ENCODE data around the gene ZNF358. TPM values are rescaled to one million over a fixed set of nuclear protein-coding genes. Genes with fewer than 3 reads are reported as not detected.

The ZNF358 gene
- total and polyA plus RNA-seq, 12 donors, result 61.4 to 167 (median 76.5) TPM

GRCh38 chr19:7527516-7528191, 11.8 kb downstream of the ZNF358 start:
- ATAC-seq (peak in 7 of 8 donors; percentile 18 to 74 (median 38)), DNase-seq (no peak)
- Histone ChIP-seq H3K4me3 (no peak overlapping the region), H3K4me1 (peaks cover 7 to 28% (median 11%) of the 10 kb centered on the region in 9 donors), H3K27ac (peak overlapping the region in 1 of 10 donors; percentile 62), H3K9me3 (no peaks in the 10 kb centered on the region), H3K27me3 (no peaks in the 10 kb centered on the region), H3K36me3 (peaks cover 0 to 86% (median 6%) of the 10 kb centered on the region in 9 donors)
- intact Hi-C loops (cut with DNase I), result loop anchor here in 1 of 10 donors (10.0 kb wide), 1 partner anchor 133 kb away; no protein-coding TSS in a partner anchor
- 83 to 90% methylated on average over 25 of the region's 25 CpGs for WGBS, 2 donors
- TF ChIP-seq CTCF (IDR thresholded peaks at IDR 0.05), result no peak

- intact Hi-C loops (cut with DNase I), result loop anchor here in 1 of 10 donors (10.0 kb wide), 1 partner anchor 133 kb away; no protein-coding TSS in a partner anchor
- no peak for DNase-seq
- Histone ChIP-seq H3K36me3 (peaks cover 0 to 86% (median 6%) of the 10 kb centered on the region in 9 donors), H3K9me3 (no peaks in the 10 kb centered on the region), H3K4me1 (peaks cover 3 to 28% (median 8%) of the 10 kb centered on the region in 9 donors), H3K4me3 (no peak overlapping the region), H3K27ac (peak overlapping the region in 1 of 10 donors; percentile 62), H3K27me3 (no peaks in the 10 kb centered on the region)
- WGBS, 2 donors, result 93 to 94% methylated on average over 7 of the region's 7 CpGs
- no peak for ATAC-seq
- no peak for TF ChIP-seq CTCF (IDR thresholded peaks at IDR 0.05)
Measured at GRCh38 chr19:7528192-7528519, 12.3 kb downstream of the ZNF358 start.

DNA sequence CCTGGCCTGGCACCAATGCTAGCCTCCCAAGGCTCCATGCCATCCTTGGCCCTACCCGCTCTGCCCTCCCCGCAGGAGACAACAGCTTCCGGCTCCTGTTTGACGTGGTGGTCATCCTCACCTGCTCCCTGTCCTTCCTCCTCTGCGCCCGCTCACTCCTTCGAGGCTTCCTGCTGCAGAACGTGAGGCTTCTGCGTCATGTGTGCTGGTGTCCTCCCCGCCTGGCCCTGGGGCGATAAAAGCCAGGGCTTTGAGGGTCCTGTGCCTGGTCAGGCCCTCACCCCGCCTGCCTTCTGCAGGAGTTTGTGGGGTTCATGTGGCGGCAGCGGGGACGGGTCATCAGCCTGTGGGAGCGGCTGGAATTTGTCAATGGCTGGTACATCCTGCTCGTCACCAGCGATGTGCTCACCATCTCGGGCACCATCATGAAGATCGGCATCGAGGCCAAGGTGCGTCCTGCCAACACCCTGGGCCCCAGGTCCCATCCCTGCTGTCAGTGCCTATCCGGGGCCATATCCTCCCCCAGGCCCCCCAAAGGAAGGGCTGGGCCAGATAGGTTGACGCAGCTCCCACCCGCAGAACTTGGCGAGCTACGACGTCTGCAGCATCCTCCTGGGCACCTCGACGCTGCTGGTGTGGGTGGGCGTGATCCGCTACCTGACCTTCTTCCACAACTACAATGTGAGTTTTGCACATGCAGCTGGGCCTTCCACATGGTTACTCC, 12.8 kb downstream of the ZNF358 start:
- peaks cover 0 to 27% (median 8%) of the 10 kb centered on the region in 9 donors for H3K4me1 ChIP-seq
- H3K9me3 ChIP-seq, result no peaks in the 10 kb centered on the region
- H3K4me3 ChIP-seq, result no peak overlapping the region
- WGBS, 2 donors, result 91 to 93% methylated on average over 32 of the region's 32 CpGs
- intact Hi-C loops (cut with DNase I), result loop anchor here in 1 of 10 donors (10.0 kb wide), 1 partner anchor 134 kb away; no protein-coding TSS in a partner anchor
- DNase-seq, result no peak
- TF ChIP-seq CTCF (IDR thresholded peaks at IDR 0.05), result no peak
- ATAC-seq, result no peak
- H3K27ac ChIP-seq, result no peak overlapping the region
- H3K27me3 ChIP-seq, result no peaks in the 10 kb centered on the region
- H3K36me3 ChIP-seq, result peaks cover 0 to 86% (median 6%) of the 10 kb centered on the region in 9 donors

GRCh38 chr19:7529246-7529600, 13.3 kb downstream of the ZNF358 start:
- DNase-seq (no peak), ATAC-seq (no peak)
- H3K4me3 ChIP-seq, result no peak overlapping the region
- H3K36me3 ChIP-seq, result peaks cover 0 to 84% (median 6%) of the 10 kb centered on the region in 9 donors
- TF ChIP-seq CTCF (IDR thresholded peaks at IDR 0.05), result no peak
- 82 to 91% methylated on average over 15 of the region's 15 CpGs for WGBS, 2 donors
- H3K9me3 ChIP-seq, result no peaks in the 10 kb centered on the region
- intact Hi-C loops (cut with DNase I), result loop anchor here in 1 of 10 donors (10.0 kb wide), 1 partner anchor 134 kb away; no protein-coding TSS in a partner anchor
- H3K27me3 ChIP-seq, result no peaks in the 10 kb centered on the region
- H3K4me1 ChIP-seq, result peaks cover 0 to 23% (median 6%) of the 10 kb centered on the region in 9 donors
- no peak overlapping the region for H3K27ac ChIP-seq
